GM18526 (cell line): ENCODE measurements around the gene SNAI1.

Experiments
- POLR2A ChIP-seq: IDR thresholded peaks from 3 replicates; pipeline ENCODE4 v1.6.1; 2011; ENCODE audit not compliant: insufficient read length; ENCODE audit errors: extremely low read depth

Gene SNAI1

DNA sequence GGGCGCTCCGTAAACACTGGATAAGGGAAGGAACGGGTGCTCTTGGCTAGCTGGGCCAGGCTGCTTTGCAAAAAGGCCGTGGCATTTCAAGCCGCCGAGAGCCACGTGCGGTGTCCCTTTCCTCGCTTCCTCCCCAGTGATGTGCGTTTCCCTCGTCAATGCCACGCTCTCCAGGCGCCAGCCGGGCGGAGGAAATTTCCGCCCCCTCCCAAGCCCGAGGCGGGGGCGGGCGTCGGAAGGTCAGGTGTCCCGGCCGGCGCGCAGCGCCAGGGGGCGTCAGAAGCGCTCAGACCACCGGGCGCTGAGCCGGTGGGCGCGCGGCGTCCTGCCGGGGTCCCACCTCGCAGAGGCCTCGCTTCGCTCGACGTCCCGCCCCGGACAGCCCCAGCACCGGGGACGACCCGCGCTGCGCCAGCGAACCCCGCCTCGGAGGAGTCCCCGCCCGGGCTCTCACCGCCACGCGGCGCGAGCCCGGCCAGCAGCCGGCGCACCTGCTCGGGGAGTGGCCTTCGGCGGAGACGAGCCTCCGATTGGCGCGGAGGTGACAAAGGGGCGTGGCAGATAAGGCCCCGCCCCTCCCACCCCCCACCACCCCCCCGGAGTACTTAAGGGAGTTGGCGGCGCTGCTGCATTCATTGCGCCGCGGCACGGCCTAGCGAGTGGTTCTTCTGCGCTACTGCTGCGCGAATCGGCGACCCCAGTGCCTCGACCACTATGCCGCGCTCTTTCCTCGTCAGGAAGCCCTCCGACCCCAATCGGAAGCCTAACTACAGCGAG lies at the start of gene SNAI1:
Gene SNAI1, plus strand, starts transcription at position 635 of the 777 bp plus-strand sequence. Its CDS starts 80 bp downstream, at position 715.
- peak; percentile 95 for TF ChIP-seq POLR2A

- TF ChIP-seq POLR2A = no peak
Observed at GRCh38 chr20:49935746-49936152, 47.0 kb upstream of the SNAI1 start.

- TF ChIP-seq POLR2A = peak; percentile 88
Observed at GRCh38 chr20:49936153-49937026, 46.4 kb upstream of the SNAI1 start, which contains the start of gene RNF114. Gene RNF114 (plus strand): TSS chr20:49936397. CDS start chr20:49936413, 16 bp downstream.

GRCh38 chr20:49937027-49937929 lies 45.5 kb upstream of the SNAI1 start:
- no peak for TF ChIP-seq POLR2A

- TF ChIP-seq POLR2A = no peak
Observed at GRCh38 chr20:49938173-49939163, 44.3 kb upstream of the SNAI1 start.

GRCh38 chr20:49941456-49941855 lies 41.3 kb upstream of the SNAI1 start:
- no peak for TF ChIP-seq POLR2A

GRCh38 chr20:49942303-49942702 lies 40.5 kb upstream of the SNAI1 start:
- TF ChIP-seq POLR2A = no peak

DNA sequence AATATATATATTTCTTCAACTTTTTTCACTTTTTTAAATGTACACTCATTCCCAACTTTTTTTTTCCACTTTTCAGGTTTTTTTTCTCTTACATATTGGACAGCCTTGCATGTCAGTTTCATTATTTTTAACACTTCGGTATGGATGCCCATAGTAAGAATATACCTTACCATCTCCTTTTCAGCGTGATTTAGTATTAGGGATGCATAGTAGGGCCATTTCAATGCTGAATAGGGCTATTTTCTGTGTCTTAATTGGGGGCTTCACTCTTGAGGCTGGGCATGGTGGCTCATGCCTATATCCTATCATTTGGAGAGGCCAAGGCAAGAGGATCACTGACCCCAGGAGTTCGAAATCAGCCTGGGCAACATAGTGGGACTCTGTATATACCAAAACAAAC lies 39.8 kb upstream of the SNAI1 start:
- TF ChIP-seq POLR2A = no peak

GRCh38 chr20:49945306-49945700 lies 37.5 kb upstream of the SNAI1 start:
- no peak for TF ChIP-seq POLR2A

DNA sequence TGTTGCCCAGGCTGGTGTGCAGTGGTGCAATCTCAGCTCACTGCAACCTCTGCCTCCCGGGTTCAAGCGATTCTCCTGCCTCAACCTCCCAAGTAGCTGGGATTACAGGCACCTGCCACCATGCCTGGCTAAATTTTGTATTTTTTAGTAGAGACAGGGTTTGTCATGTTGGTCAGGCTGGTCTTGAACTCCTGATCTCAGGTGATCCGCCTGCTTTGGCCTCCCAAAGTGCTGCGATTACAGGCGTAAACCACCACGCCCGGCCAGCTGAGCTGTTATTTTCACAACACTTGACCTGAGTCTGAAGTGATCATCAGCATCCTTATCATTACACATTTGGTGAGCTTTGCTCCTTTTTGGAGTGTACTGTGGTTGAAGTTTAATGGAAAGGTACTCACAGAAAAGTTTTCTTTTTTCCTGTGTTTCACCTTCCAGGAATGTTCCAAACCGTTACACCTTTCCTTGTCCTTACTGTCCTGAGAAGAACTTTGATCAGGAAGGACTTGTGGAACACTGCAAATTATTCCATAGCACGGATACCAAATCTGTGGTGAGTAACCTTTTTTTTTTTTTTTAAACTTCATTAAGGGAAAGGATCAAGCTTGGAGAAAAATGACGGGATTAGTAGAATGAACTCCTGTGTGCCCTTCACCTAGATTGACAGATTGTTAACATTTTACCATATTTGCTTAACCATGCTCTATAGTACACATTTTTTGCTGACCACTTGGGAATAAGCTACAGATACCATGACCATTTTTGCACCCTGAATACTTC lies 36.9 kb upstream of the SNAI1 start:
- TF ChIP-seq POLR2A = no peak

DNA sequence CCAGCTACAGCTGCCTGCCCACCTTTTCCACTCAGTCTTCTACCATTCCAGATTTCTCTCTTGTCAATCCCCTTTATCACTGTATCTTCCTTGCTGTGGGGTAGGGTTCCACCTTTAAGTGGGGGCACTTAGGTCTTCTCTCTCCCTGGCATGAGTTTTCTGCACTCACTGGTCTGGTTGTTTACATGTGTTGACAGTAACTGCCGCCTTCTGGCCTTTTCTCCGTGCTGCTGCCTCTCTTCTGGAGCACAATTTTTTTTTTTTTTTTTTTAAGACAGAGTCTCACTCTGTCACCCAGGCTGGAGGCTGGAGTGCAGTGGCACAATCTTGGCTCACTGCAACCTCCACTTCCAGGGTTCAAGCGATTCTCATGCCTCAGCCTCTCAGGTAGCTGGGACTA lies 34.6 kb upstream of the SNAI1 start:
- TF ChIP-seq POLR2A = no peak

- TF ChIP-seq POLR2A = no peak
Observed at GRCh38 chr20:49948809-49949507, 33.8 kb upstream of the SNAI1 start.
